ENCODE measurements around the gene RAPSN. TPM values are rescaled to one million over a fixed set of nuclear protein-coding genes. Genes with fewer than 3 reads are reported as not detected.
A peak's percentile ranks its signal among the peaks of the same experiment; 100 is the strongest.

The RAPSN gene
- total RNA-seq, 4 donors from 2014 or later: 0.59 to 4.6 (median 1.0) TPM; not detected in 1

DNA sequence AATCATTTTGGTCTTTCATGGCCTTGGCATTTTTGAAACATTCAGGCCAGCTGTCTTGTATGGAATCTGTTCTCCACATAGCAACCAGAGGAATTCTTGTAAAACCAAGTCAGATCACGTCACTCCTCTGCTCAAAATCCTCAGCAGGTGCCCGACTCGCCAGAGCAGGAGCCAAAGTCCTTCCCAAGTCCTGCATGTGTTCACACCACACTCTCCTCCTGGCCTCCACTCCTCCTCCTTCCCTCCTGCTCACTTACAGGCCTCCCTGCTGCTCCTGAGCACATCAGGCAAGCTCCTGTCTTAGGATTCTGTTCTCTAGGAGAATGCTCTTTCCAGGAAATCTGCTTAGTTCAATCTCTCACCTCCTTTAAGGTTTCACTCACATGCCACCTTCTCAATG lies 15.8 kb downstream of the RAPSN start:
- TF ChIP-seq EP300 (IDR thresholded peaks at IDR 0.05) (no peak), POLR2AphosphoS5 (IDR thresholded peaks at IDR 0.05) (no peak), POLR2A (IDR thresholded peaks at IDR 0.05) (no peak)
- TF ChIP-seq, protein P1, sequence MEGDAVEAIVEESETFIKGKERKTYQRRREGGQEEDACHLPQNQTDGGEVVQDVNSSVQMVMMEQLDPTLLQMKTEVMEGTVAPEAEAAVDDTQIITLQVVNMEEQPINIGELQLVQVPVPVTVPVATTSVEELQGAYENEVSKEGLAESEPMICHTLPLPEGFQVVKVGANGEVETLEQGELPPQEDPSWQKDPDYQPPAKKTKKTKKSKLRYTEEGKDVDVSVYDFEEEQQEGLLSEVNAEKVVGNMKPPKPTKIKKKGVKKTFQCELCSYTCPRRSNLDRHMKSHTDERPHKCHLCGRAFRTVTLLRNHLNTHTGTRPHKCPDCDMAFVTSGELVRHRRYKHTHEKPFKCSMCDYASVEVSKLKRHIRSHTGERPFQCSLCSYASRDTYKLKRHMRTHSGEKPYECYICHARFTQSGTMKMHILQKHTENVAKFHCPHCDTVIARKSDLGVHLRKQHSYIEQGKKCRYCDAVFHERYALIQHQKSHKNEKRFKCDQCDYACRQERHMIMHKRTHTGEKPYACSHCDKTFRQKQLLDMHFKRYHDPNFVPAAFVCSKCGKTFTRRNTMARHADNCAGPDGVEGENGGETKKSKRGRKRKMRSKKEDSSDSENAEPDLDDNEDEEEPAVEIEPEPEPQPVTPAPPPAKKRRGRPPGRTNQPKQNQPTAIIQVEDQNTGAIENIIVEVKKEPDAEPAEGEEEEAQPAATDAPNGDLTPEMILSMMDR (IDR thresholded peaks at IDR 0.05): no peak

DNA sequence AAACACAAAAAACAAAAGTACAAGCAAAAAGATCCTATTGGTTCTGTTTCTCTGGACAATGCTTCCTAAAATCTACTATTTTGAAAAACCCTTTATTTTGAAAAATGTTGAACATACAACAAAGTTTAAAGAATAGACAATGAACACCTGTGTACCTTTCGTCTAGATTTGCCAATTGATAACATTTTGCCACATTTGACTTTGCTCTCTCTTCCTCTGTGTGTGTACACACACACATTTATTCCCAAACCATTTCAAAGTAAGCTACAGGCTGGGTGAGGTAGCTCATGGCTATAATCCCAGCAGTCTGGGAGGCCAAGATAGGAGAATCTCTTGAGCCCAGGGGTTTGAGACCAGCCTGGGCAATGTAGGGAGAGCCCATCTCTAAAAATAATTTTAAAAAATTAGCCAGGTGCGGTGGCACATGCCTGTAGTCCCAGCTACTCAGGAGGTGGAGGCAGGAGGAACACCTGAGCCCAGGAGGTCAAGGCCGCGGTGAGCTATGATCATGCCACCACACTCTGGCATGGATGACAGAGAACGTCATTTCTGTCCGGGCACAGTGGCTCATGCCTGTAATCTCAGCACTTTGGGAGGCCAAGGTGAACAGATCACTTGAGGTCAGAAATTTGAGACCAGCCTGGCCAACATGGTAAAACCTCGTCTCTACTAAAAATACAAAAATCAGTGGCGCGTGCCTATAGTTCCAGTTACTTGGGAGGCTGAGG lies 17.4 kb downstream of the RAPSN start:
- Histone ChIP-seq H3K4me3 (no peak overlapping the region), H3K4me1 (peaks cover 9% of the 10 kb centered on the region), H3K36me3 (no peaks in the 10 kb centered on the region), H3K27ac (no peak overlapping the region), H3K27me3 (no peaks in the 10 kb centered on the region), H3K9me3 (no peaks in the 10 kb centered on the region)
- no peak for DNase-seq (ENCODE audit: low spot score in 2 of 2)
- TF ChIP-seq, protein P1 (IDR thresholded peaks at IDR 0.05): no peak
- no peak for TF ChIP-seq EP300 (IDR thresholded peaks at IDR 0.05)
- no peak for TF ChIP-seq POLR2A (IDR thresholded peaks at IDR 0.05)
- TF ChIP-seq POLR2AphosphoS5 (IDR thresholded peaks at IDR 0.05): no peak
- WGBS: 97% methylated on average over 9 of the region's 9 CpGs

More for the DNA sequence above, 15.8 kb downstream of the RAPSN start:
- 64% methylated on average over 3 of the region's 3 CpGs for WGBS
- DNase-seq (ENCODE audit: low spot score in 2 of 2): no peak
- no peaks in the 10 kb centered on the region for H3K36me3 ChIP-seq
- H3K4me1 ChIP-seq: peaks cover 3% of the 10 kb centered on the region
- H3K27ac ChIP-seq: no peak overlapping the region
- H3K4me3 ChIP-seq: no peak overlapping the region
- no peaks in the 10 kb centered on the region for H3K9me3 ChIP-seq
- no peaks in the 10 kb centered on the region for H3K27me3 ChIP-seq

- TF ChIP-seq, protein P1 (IDR thresholded peaks at IDR 0.05): no peak
- TF ChIP-seq POLR2AphosphoS5 (IDR thresholded peaks at IDR 0.05): no peak
- no peak for TF ChIP-seq POLR2A (IDR thresholded peaks at IDR 0.05)
- TF ChIP-seq EP300 (IDR thresholded peaks at IDR 0.05): no peak
- H3K36me3 ChIP-seq: no peaks in the 10 kb centered on the region
- no peaks in the 10 kb centered on the region for H3K9me3 ChIP-seq
- no peak for DNase-seq (ENCODE audit: low spot score in 2 of 2)
- 68% methylated on average over 5 of the region's 5 CpGs for WGBS
- H3K27me3 ChIP-seq: no peaks in the 10 kb centered on the region
- H3K27ac ChIP-seq: no peak overlapping the region
- H3K4me1 ChIP-seq: peaks cover 11% of the 10 kb centered on the region
- no peak overlapping the region for H3K4me3 ChIP-seq
Observed at GRCh38 chr11:47430524-47430923, 18.4 kb downstream of the RAPSN start.

DNA sequence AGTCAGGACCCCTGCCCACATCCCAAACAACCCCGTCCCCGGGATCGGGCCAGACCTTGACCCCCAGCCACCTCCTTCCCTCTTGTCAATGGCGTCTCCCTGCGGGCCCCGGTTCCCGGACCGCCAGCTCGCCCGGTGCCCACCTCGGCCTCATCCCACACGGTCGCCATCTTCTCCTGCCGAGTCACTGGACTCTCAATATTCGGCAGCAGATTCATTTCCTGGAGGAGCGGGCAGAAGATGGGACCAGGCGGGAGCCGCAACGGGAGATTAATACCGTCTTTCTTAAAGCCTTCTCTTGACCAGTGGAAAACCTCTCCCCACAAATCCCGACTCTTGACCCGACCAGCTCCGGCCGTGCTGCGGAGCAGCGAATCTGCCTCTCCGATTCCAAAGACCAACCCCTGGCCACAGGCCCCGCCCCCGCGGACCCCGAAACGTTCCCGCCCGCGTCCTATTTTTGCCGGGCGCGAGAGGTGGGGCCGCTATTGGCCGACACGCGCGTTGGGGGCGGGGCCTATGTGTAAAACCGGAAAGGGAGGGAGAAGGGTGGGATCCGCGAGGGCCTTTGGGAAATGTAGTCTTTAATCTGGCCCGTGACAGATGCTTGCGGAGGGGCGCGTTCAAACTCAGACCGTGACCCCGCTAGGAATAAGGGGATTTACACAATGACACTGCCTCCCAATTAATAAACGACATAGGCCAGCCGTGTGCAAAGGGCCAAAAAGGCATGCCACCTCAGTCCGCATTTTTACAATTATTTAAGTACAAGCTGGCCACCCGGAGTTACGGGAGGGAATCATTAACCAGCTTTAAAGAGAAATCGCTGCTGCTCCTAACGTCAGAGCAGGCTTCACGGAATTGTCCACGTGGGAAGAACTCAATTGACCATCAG lies 22.6 kb downstream of the RAPSN start, which contains the start of gene PSMC3:
Gene PSMC3 (minus strand): TSS at position 378 of the 895 bp plus-strand sequence. CDS start 160 bp downstream, at position 218.
- WGBS: under 1% methylated on average over 60 of the region's 62 CpGs
- H3K4me1 ChIP-seq: peaks cover 19% of the 10 kb centered on the region
- peak within 1 kb of the TSS; percentile 86 for H3K4me3 ChIP-seq
- TF ChIP-seq, protein P1 (IDR thresholded peaks at IDR 0.05): no peak
- peak in 1 of 2 donors; percentile 51 for TF ChIP-seq POLR2A (IDR thresholded peaks at IDR 0.05)
- no peak for TF ChIP-seq EP300 (IDR thresholded peaks at IDR 0.05)
- TF ChIP-seq POLR2AphosphoS5 (IDR thresholded peaks at IDR 0.05): peak in 1 of 3 donors; percentile 3
- H3K27ac ChIP-seq: peak within 1 kb of the TSS; percentile 90
- peaks cover 34% of the 10 kb centered on the region for H3K36me3 ChIP-seq
- no peaks in the 10 kb centered on the region for H3K27me3 ChIP-seq
- H3K9me3 ChIP-seq: no peaks in the 10 kb centered on the region
- peak; percentile 99 for DNase-seq (ENCODE audit: low spot score in 2 of 2)

DNA sequence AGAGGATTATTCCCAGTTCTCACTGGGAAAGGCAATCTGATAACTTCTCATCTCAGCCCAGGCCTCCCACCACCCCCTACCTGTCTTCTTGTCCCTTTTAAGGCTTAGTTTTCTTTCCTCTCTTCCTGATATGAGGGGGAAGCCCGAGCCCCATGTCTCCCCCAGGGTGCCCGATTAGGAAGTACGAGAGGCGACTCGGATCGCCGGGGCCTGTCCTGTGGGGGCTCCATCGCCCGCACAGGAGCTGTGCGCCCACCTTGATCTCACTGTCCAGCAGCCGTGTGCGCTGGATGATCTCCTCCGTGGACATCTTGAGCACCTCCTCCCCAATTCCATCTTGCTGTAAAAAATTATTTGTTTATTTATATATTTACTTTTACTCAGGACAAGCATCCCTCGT lies 23.3 kb downstream of the RAPSN start:
- peak overlapping the region; percentile 86 for H3K4me3 ChIP-seq
- no peaks in the 10 kb centered on the region for H3K27me3 ChIP-seq
- peaks cover 41% of the 10 kb centered on the region for H3K36me3 ChIP-seq
- whole genome bisulfite sequencing: under 1% methylated on average over 14 of the region's 14 CpGs
- TF ChIP-seq POLR2AphosphoS5 (IDR thresholded peaks at IDR 0.05) (no peak), EP300 (IDR thresholded peaks at IDR 0.05) (no peak), POLR2A (IDR thresholded peaks at IDR 0.05) (no peak)
- TF ChIP-seq, protein P1 (IDR thresholded peaks at IDR 0.05): no peak
- no peak for DNase-seq (ENCODE audit: low spot score in 2 of 2)
- H3K9me3 ChIP-seq: no peaks in the 10 kb centered on the region
- peak overlapping the region; percentile 90 for H3K27ac ChIP-seq
- peaks cover 19% of the 10 kb centered on the region for H3K4me1 ChIP-seq

Data from suprapubic skin (tissue), 4 donors.